ENCODE data around the gene KRT73. TPM values are rescaled to one million over a fixed set of nuclear protein-coding genes. Genes with fewer than 3 reads are reported as not detected.

Gene KRT73
- total and polyA plus RNA-seq, 2 of the 8 experiments (the other 6 are each of a cell fraction or from before 2014, with no cell fraction given) = not detected

DNA sequence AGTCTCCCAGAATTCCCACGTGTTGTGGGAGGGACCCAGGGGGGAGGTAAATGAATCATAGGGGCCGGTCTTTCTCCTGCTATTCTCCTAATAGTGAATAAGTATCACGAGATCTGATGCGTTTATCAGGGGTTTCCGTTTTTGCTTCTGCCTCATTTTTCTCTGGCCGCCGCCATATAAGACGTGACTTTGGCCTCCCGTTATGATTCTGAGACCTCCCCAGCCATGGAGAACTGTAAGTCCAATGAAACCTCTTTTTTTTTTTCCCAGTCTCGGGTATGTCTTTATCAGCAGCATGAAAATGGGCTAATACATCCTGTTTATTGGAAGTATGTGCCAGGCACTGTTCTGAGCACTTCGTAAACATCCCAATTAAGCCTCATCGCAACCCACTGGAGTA lies 17.9 kb downstream of the KRT73 start:
- Histone ChIP-seq H3K9ac (replicated peaks in 1 of 4; ENCODE audit: extremely low read depth in 1 of 4, low read depth in 3 of 4, low read length in 3 of 4) (no peak overlapping the region), H3K27ac (ENCODE audit: low read depth, low read length) (no peak overlapping the region), H2BK20ac (ENCODE audit: low read length) (no peak overlapping the region), H3K23ac (ENCODE audit: insufficient read length) (no peak overlapping the region), H3K23me2 (ENCODE audit: low read depth, low read length) (no peaks in the 10 kb centered on the region; the same call in 1 of the 2 replicates), H3K4me3 (ENCODE audit: extremely low read depth in 1 of 4, insufficient read depth in 2 of 4, low read depth in 3 of 4, low read length in 4 of 4) (no peak overlapping the region), H2AFZ (ENCODE audit: low read length) (no peak overlapping the region), H3K18ac (ENCODE audit: extremely low read depth, low read length) (no peak overlapping the region), H2BK15ac (ENCODE audit: low read length) (no peak overlapping the region), H3K4me2 (ENCODE audit: insufficient read depth in 1 of 2, low read depth in 2 of 2, low read length in 2 of 2) (no peak overlapping the region; a peak in 1 of 4 replicates), H4K20me1 (replicated peaks in 1 of 2; ENCODE audit: control insufficient read depth in 1 of 2, insufficient read depth in 2 of 2, low read length in 2 of 2) (no peaks in the 10 kb centered on the region), H3K79me1 (ENCODE audit: low read depth, low read length) (no peaks in the 10 kb centered on the region), H3K9me3 (ENCODE audit: insufficient read depth in 2 of 2, low read depth in 1 of 2, low read length in 1 of 2) (no peaks in the 10 kb centered on the region; a peak in 2 of 4 replicates), H4K91ac (replicated peaks; ENCODE audit: insufficient read length, low read length) (no peak overlapping the region), H3K27me3 (replicated peaks in 1 of 4; ENCODE audit: control insufficient read depth in 3 of 4, extremely low read depth in 1 of 4, insufficient read depth in 3 of 4, low read length in 3 of 4) (peaks cover 0 to 6% (median under 1%) of the 10 kb centered on the region in 4 experiments; a peak in 5 of 7 replicates), H3K56ac (replicated peaks; ENCODE audit: insufficient read length, low read depth, low read length) (no peak overlapping the region), H3K4me1 (replicated peaks in 1 of 4; ENCODE audit: control insufficient read depth in 3 of 4, insufficient read depth in 4 of 4, low read length in 3 of 4) (no peaks in the 10 kb centered on the region), H2BK12ac (ENCODE audit: low read depth, low read length) (no peak overlapping the region), H4K5ac (ENCODE audit: insufficient read length, low read depth, low read length) (no peak overlapping the region), H3K14ac (ENCODE audit: insufficient read length) (no peak overlapping the region), H4K8ac (ENCODE audit: extremely low read depth, insufficient read depth, low read length) (no peak overlapping the region), H3K36me3 (ENCODE audit: control insufficient read depth in 2 of 4, insufficient read depth in 4 of 4, low read length in 3 of 4) (no peaks in the 10 kb centered on the region), H3K79me2 (ENCODE audit: control insufficient read depth in 1 of 2, insufficient read depth in 2 of 2, low read length in 2 of 2) (no peaks in the 10 kb centered on the region), H2BK5ac (ENCODE audit: low read depth, low read length) (no peak overlapping the region), H2AK5ac (ENCODE audit: low read depth, low read length) (no peak overlapping the region), H2BK120ac (replicated peaks; ENCODE audit: low read depth, low read length) (no peak overlapping the region), H3K4ac (replicated peaks; ENCODE audit: insufficient read length, low read depth, low read length) (no peak overlapping the region)
- FAIRE-seq (no peak), DNase-seq (ENCODE audit: low read depth in 1 of 2, low spot score in 2 of 2) (no peak)
- 91% methylated on average over 9 of the region's 12 CpGs; no CpG with 5 or more reads in 1 of the 2 experiments for WGBS, 2 experiments (ENCODE audit: extremely low coverage in 1 of 2, insufficient coverage in 1 of 2, insufficient read length in 1 of 2, insufficient replicate concordance in 2 of 2, low coverage in 1 of 2, low lambda C conversion rate in 2 of 2, missing lambda C conversion rate in 1 of 2)
- TF ChIP-seq POLR2AphosphoS5 (IDR thresholded peaks at IDR 0.05; ENCODE audit: low read depth, low read length) = no peak
- TF ChIP-seq, protein P1, sequence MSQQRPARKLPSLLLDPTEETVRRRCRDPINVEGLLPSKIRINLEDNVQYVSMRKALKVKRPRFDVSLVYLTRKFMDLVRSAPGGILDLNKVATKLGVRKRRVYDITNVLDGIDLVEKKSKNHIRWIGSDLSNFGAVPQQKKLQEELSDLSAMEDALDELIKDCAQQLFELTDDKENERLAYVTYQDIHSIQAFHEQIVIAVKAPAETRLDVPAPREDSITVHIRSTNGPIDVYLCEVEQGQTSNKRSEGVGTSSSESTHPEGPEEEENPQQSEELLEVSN (IDR thresholded peaks at IDR 0.05) = no peak
- TF ChIP-seq GABPA (IDR thresholded peaks at IDR 0.05; ENCODE audit: borderline replicate concordance, insufficient read depth, low read length) = no peak
- no peak for TF ChIP-seq KDM5A (IDR thresholded peaks at IDR 0.05; ENCODE audit: low read length)
- TF ChIP-seq NRF1 (IDR thresholded peaks at IDR 0.05; ENCODE audit: low read depth, low read length) = no peak
- TF ChIP-seq BCL11A (IDR thresholded peaks at IDR 0.05; ENCODE audit: low read depth in 2 of 2, low read length in 2 of 2) = no peak
- no peak for TF ChIP-seq CREB1 (IDR thresholded peaks at IDR 0.05)
- TF ChIP-seq PHF8 (conservative IDR thresholded peaks at IDR 0.05; ENCODE audit: low read depth, low read length) = no peak
- no peak for TF ChIP-seq SP2 (IDR thresholded peaks at IDR 0.05; ENCODE audit: low read length)
- no peak for TF ChIP-seq GTF2F1 (IDR thresholded peaks at IDR 0.05; ENCODE audit: borderline replicate concordance, low read depth, low read length)
- CTCF ChIA-PET (ENCODE audit: partially characterized antibody) = interaction anchor here (1.0 to 23.2 kb wide), 6 partner anchors 12 to 275 kb away, joined by 3 to 502 read pairs (median 4); no protein-coding TSS in a partner anchor
- POLR2A ChIA-PET (ENCODE audit: partially characterized antibody) = no interaction called here

Data from H1 (cell line).